DOHH2 (cell line): ENCODE data around the gene CNNM4.

Source experiments
- H3F3A ChIP-seq: fragments of 200-600 bp; sonication (generic), shearing (Covaris generic); 2 replicates; pipeline ENCODE4 v1.6.0; 2016; ENCODE audit warnings: antibody characterized with exemption, mild to moderate bottlenecking; ENCODE audit not compliant: control insufficient read depth, insufficient read depth
- H3K27ac ChIP-seq: fragments of 200-600 bp; sonication (generic); 2 replicates; pipeline ENCODE4 v1.5.1; 2014; ENCODE audit warnings: low read depth, mild to moderate bottlenecking, low read length, moderate library complexity
- H3K27me3 ChIP-seq: fragments of 200-600 bp; sonication (generic); 2 replicates; pipeline ENCODE4 v1.6.1; 2014; ENCODE audit warnings: mild to moderate bottlenecking, low read length, mixed read lengths; ENCODE audit not compliant: control insufficient read depth
- H3K36me3 ChIP-seq: fragments of 200-600 bp; sonication (generic); 2 replicates; pipeline ENCODE4 v1.6.1; 2014; ENCODE audit warnings: mild to moderate bottlenecking, low read length, moderate library complexity, mixed read lengths; ENCODE audit not compliant: control insufficient read depth
- H3K4me1 ChIP-seq: fragments of 200-600 bp; sonication (generic); 2 replicates; pipeline ENCODE4 v1.6.1; 2014; ENCODE audit warnings: mild to moderate bottlenecking, low read length, mixed read lengths; ENCODE audit not compliant: control insufficient read depth
- H3K4me2 ChIP-seq: fragments of 200-600 bp; sonication (generic); 2 replicates; pipeline ENCODE4 v1.6.0; 2014; ENCODE audit warnings: mild to moderate bottlenecking, low read length, moderate library complexity
- H3K4me3 ChIP-seq: fragments of 200-600 bp; sonication (generic); 2 replicates; pipeline ENCODE4 v1.5.1; 2014; ENCODE audit warnings: mild to moderate bottlenecking, low read length, mixed read lengths
- H3K79me2 ChIP-seq: fragments of 200-600 bp; sonication (generic); 2 replicates; pipeline ENCODE4 v1.6.1; 2014; ENCODE audit warnings: mild to moderate bottlenecking, low read length, mixed read lengths; ENCODE audit not compliant: control insufficient read depth
- H3K9me2 ChIP-seq: fragments of 200-600 bp; sonication (generic); replicated peaks from 2 replicates; pipeline ENCODE4 v1.6.1; 2014; ENCODE audit warnings: mild to moderate bottlenecking, low read length, mixed read lengths; ENCODE audit not compliant: control insufficient read depth
- H3K9me3 ChIP-seq: fragments of 200-600 bp; sonication (generic); 2 replicates; pipeline ENCODE4 v1.6.1; 2014; ENCODE audit warnings: antibody characterized with exemption, low read length, mixed read lengths; ENCODE audit not compliant: control insufficient read depth, insufficient read depth
- H4K20me1 ChIP-seq: fragments of 200-600 bp; sonication (generic); 2 replicates; pipeline ENCODE4 v1.6.0; 2014; ENCODE audit warnings: low read depth, mild to moderate bottlenecking, antibody characterized with exemption, low read length, moderate library complexity; ENCODE audit not compliant: control insufficient read depth, insufficient read depth
- CTCF ChIP-seq: fragments of 200-600 bp; sonication (generic); IDR thresholded peaks from one replicate; pipeline ENCODE4 v1.5.1; 2014; ENCODE audit warnings: antibody characterized with exemption, mild to moderate bottlenecking, low read depth, low read length; ENCODE audit not compliant: poor library complexity, severe bottlenecking
- EZH2phosphoT487 ChIP-seq: fragments of 200-600 bp; sonication (generic); IDR thresholded peaks from 2 replicates; pipeline ENCODE4 v1.6.1; 2017; ENCODE audit warnings: borderline replicate concordance, mild to moderate bottlenecking, antibody characterized with exemption, low read length, moderate library complexity, mixed read lengths

Gene CNNM4

DNA sequence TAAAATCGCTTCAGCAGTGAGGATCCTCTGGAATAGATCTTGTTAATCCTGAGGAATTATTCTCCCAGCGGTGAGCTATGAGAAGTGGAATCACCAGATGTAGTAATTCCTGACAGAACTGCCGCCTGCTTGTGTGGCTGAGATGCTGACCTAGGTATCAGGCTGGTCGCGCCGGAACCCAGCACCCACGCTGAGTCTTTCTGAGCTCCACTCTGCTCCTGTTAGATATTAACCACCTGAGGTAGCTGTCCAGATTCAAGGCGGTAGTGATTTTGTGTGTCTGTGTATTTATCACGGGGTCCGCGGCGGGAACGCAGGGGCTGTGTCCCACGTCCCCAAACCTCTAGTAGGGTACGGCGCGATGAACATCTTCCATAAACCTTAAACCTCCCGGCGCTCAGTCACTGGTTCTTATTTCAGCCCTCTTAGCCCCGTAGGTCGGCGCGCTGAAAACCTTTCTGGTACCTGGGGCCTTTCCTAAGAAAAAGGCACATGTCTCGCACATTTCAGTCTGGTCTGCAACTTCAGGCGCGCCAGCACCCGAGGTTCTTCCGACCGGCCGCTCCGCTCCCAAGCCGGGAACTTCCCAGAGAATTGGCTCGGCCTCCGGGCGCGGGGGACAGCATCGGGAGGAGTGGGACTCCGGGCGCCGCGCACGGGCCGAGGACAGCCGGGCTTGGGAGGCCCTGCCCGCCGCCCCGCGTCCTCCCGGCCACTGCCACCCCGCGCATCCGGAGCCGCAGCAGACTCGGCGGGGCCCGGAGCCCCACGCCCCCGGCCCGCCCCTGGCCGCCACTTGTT lies 54.8 kb downstream of the CNNM4 start:
- peak overlapping the region; percentile 93 for H3K4me3 ChIP-seq
- H3K9me3 ChIP-seq, result no peaks in the 10 kb centered on the region
- H3K27ac ChIP-seq, result peak overlapping the region; percentile 39
- H3K4me2 ChIP-seq, result peak overlapping the region; percentile 93
- peaks cover 43% of the 10 kb centered on the region for H3K79me2 ChIP-seq
- no peaks in the 10 kb centered on the region for H3K9me2 ChIP-seq
- no peaks in the 10 kb centered on the region for H3F3A ChIP-seq
- H3K4me1 ChIP-seq, result peaks cover 62% of the 10 kb centered on the region
- peaks cover 23% of the 10 kb centered on the region for H4K20me1 ChIP-seq
- no peaks in the 10 kb centered on the region for H3K27me3 ChIP-seq
- H3K36me3 ChIP-seq, result peaks cover 32% of the 10 kb centered on the region
- TF ChIP-seq EZH2phosphoT487 (no peak), CTCF (no peak)

- peaks cover 26% of the 10 kb centered on the region for H4K20me1 ChIP-seq
- H3F3A ChIP-seq, result no peaks in the 10 kb centered on the region
- H3K27ac ChIP-seq, result peak within 1 kb of the TSS; percentile 60
- TF ChIP-seq CTCF, result peak; percentile 40
- no peak for TF ChIP-seq EZH2phosphoT487
- peak within 1 kb of the TSS; percentile 93 for H3K4me2 ChIP-seq
- H3K4me3 ChIP-seq, result peak within 1 kb of the TSS; percentile 93
- peaks cover 40% of the 10 kb centered on the region for H3K36me3 ChIP-seq
- H3K4me1 ChIP-seq, result peaks cover 63% of the 10 kb centered on the region
- H3K9me3 ChIP-seq, result no peaks in the 10 kb centered on the region
- H3K27me3 ChIP-seq, result no peaks in the 10 kb centered on the region
- no peaks in the 10 kb centered on the region for H3K9me2 ChIP-seq
- H3K79me2 ChIP-seq, result peaks cover 50% of the 10 kb centered on the region
Measured at GRCh38 chr2:96816127-96816835, 55.6 kb downstream of the CNNM4 start, which contains the start of gene CNNM3. CNNM3 (plus strand) TSS chr2:96816268; CDS start chr2:96816278, 10 bp downstream.

DNA sequence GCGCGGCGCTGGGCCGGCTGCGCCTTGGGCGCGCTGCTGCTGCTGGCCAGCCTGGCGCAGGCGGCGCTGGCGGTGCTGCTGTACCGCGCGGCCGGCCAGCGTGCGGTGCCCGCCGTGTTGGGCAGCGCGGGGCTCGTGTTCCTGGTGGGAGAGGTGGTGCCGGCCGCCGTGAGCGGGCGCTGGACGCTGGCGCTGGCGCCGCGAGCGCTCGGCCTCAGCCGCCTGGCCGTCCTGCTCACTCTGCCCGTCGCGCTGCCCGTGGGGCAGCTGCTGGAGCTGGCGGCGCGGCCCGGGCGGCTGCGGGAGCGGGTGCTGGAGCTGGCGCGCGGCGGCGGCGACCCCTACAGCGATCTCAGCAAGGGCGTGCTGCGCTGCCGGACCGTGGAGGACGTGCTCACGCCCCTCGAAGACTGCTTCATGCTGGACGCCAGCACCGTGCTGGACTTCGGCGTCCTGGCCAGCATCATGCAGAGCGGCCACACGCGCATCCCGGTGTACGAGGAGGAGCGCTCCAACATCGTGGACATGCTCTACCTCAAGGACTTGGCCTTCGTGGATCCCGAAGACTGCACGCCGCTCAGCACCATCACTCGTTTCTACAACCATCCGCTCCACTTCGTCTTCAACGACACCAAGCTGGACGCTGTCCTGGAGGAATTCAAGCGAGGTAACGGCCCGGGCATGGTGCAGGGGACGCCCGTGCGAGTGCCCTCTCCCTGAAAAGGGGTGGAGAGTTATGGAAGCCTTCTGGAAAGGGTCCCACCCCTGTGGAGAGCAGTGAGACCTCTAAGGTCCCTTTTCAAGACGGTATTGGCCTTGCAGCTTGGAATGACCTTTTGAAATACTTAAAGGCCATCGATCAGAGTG lies 56.4 kb downstream of the CNNM4 start:
- peaks cover 43% of the 10 kb centered on the region for H3K36me3 ChIP-seq
- no peaks in the 10 kb centered on the region for H3K9me2 ChIP-seq
- H3K79me2 ChIP-seq, result peaks cover 55% of the 10 kb centered on the region
- H3K27me3 ChIP-seq, result no peaks in the 10 kb centered on the region
- no peaks in the 10 kb centered on the region for H3F3A ChIP-seq
- no peak overlapping the region for H3K27ac ChIP-seq
- H3K4me2 ChIP-seq, result peak overlapping the region; percentile 92
- H3K4me3 ChIP-seq, result peak overlapping the region; percentile 82
- TF ChIP-seq CTCF (no peak), EZH2phosphoT487 (no peak)
- no peaks in the 10 kb centered on the region for H3K9me3 ChIP-seq
- peaks cover 55% of the 10 kb centered on the region for H3K4me1 ChIP-seq
- H4K20me1 ChIP-seq, result peaks cover 26% of the 10 kb centered on the region
